Stimulated activated CD8-positive, alpha-beta memory T cell treated with anti-CD3 and anti-CD28 coated beads, Interleukin-15, amount 100 ng/mL, for 48 hours (primary cell): ENCODE measurements around the gene NXNL1.

ENCODE experiments used
- DNase-seq, 2 donors: peaks; one replicate each; pipeline ENCODE4 v3.0.0-alpha.2; 2020; ENCODE audit warnings: low read depth in 2 of 2

NXNL1 gene

GRCh38 chr19:17419621-17420474 is 40.9 kb downstream of the NXNL1 start, which contains the start of gene MVB12A:
MVB12A (plus strand) TSS chr19:17420047; CDS start chr19:17420136, 89 bp downstream.
- DNase-seq, result peak; percentile 95 to 96

- DNase-seq, result no peak
Observed at GRCh38 chr19:17419154-17419620, 41.5 kb downstream of the NXNL1 start.

- no peak for DNase-seq
Observed at GRCh38 chr19:17418710-17419109, 42.0 kb downstream of the NXNL1 start.

DNA sequence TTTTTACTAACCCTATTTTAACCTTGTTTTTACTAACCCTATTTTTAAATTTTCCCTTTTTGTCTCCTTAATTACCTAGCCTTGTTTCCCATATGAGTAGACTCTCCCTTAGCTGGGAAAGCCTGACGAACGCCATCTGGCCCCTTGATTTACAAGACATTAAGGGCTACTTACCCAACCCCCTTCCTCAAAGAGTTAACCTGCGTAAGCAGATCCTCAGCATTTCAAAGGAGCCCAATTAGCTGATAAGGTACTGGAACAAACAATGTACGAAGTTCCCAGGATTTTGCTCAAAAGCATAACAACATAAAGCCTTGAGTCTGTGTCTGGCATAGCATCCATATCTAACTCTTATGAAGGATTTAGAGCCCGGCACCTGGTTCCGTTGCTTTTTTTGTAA is 45.6 kb downstream of the NXNL1 start:
- DNase-seq, result no peak

DNA sequence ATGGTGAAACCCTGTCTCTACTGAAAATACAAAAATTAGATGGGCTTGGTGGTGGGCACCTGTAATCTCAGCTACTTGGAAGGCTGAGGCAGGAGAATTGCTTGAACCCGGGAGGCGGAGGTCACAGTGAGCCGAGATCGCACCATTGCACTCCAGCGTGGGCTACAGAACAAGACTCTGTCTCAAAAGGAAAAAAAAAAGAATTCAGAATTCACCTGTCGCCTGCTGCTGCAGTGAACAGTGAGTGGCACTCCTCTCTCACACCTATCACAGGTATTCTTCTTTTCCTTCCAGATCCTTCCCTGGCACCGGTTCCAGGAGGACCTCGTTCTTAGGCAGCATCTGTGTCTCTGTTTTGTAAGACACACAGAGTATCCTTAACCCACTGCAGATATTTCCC is 46.6 kb downstream of the NXNL1 start:
- DNase-seq, result no peak

GRCh38 chr19:17411801-17412200 is 48.9 kb downstream of the NXNL1 start:
- DNase-seq, result no peak

GRCh38 chr19:17409990-17410389 is 50.7 kb downstream of the NXNL1 start:
- DNase-seq, result no peak

GRCh38 chr19:17406887-17407196 is 53.9 kb downstream of the NXNL1 start:
- DNase-seq, result no peak

- no peak for DNase-seq
Observed at GRCh38 chr19:17406046-17406886, 54.5 kb downstream of the NXNL1 start.
